HepG2 (cell line): ENCODE measurements around the gene MYL6B. TPM values are rescaled to one million over a fixed set of nuclear protein-coding genes. Genes with fewer than 3 reads are reported as not detected.

Experiments
- DR1 ChIP-seq: sonication (generic); formaldehyde crosslinking; IDR thresholded peaks from 2 replicates; pipeline ENCODE4 v1.8.0; 2021; ENCODE audit warnings: mild to moderate bottlenecking, missing genetic modification reagents, inconsistent platforms
- FIP1L1 ChIP-seq: fragments of 200-400 bp; formaldehyde crosslinking; IDR thresholded peaks from 2 replicates; pipeline ENCODE4 v1.6.1; 2018; ENCODE audit warnings: low read depth, mild to moderate bottlenecking, low read length, moderate library complexity, borderline replicate concordance; ENCODE audit not compliant: insufficient read depth
- FOSL2 ChIP-seq: sonication (generic); formaldehyde crosslinking; IDR thresholded peaks from 2 replicates; pipeline ENCODE4 v1.4.0; 2020; ENCODE audit warnings: missing genetic modification reagents
- GLI4 ChIP-seq: sonication (generic); formaldehyde crosslinking; IDR thresholded peaks from 2 replicates; pipeline ENCODE4 v1.5.1; 2020; ENCODE audit warnings: missing genetic modification reagents, mild to moderate bottlenecking, moderate library complexity, borderline replicate concordance
- GTF3A ChIP-seq: sonication (generic); formaldehyde crosslinking; conservative IDR thresholded peaks from 2 replicates; pipeline ENCODE4 v1.4.0; 2020; ENCODE audit warnings: mild to moderate bottlenecking, missing genetic modification reagents
- MTF2 ChIP-seq: sonication (generic); formaldehyde crosslinking; IDR thresholded peaks from 2 replicates; pipeline ENCODE4 v1.5.0; 2020; ENCODE audit warnings: missing genetic modification reagents, borderline replicate concordance
- NFE2 ChIP-seq: sonication (generic); formaldehyde crosslinking; IDR thresholded peaks from 2 replicates; pipeline ENCODE4 v1.4.0; 2020; ENCODE audit warnings: missing genetic modification reagents
- REXO4 ChIP-seq: sonication (generic); formaldehyde crosslinking; IDR thresholded peaks from 2 replicates; pipeline ENCODE4 v1.8.0; 2022; ENCODE audit warnings: missing genetic modification reagents, mild to moderate bottlenecking, borderline replicate concordance
- RFXANK ChIP-seq: IDR thresholded peaks from 2 replicates; pipeline ENCODE4 v1.6.1; 2016
- SKI ChIP-seq: fragments of 450-650 bp; IDR thresholded peaks from one replicate; pipeline ENCODE4 v1.6.1; 2018; ENCODE audit warnings: mild to moderate bottlenecking; ENCODE audit not compliant: partially characterized antibody
- SOX13 ChIP-seq, 3 experiments: fragments of 450-650 bp in 1 of 3; sonication (generic) in 1 of 3; formaldehyde crosslinking in 1 of 3; IDR thresholded peaks in 2 of 3; conservative IDR thresholded peaks in 1 of 3; 2 replicates each; pipeline versions ENCODE4 v1.5.0 to v1.6.1; 2016 to 2020; ENCODE audit warnings: antibody characterized with exemption in 1 of 3, mild to moderate bottlenecking in 1 of 3, missing compliant biosample characterization in 1 of 3, missing genetic modification reagents in 1 of 3, moderate library complexity in 1 of 3
- ZFP62 ChIP-seq: sonication (generic); formaldehyde crosslinking; IDR thresholded peaks from 2 replicates; pipeline ENCODE4 v1.4.0; 2020; ENCODE audit warnings: missing genetic modification reagents
- ZNF552 ChIP-seq: sonication (generic); formaldehyde crosslinking; IDR thresholded peaks from 2 replicates; pipeline ENCODE4 v1.9.0; 2022; ENCODE audit warnings: missing genetic modification reagents, mild to moderate bottlenecking, borderline replicate concordance
- ZNF597 ChIP-seq: sonication (generic); formaldehyde crosslinking; IDR thresholded peaks from 2 replicates; pipeline ENCODE4 v1.5.0; 2020; ENCODE audit warnings: missing genetic modification reagents
- ZNF629 ChIP-seq: sonication (generic); formaldehyde crosslinking; conservative IDR thresholded peaks from 2 replicates; pipeline ENCODE4 v1.5.0; 2020; ENCODE audit warnings: missing genetic modification reagents
- ZXDC ChIP-seq: sonication (generic); formaldehyde crosslinking; IDR thresholded peaks from 2 replicates; pipeline ENCODE4 v1.5.0; 2020; ENCODE audit warnings: mild to moderate bottlenecking, missing genetic modification reagents
- polyA plus RNA-seq, 8 experiments: library from polyadenylated mRNA; depleted of rRNA in 3 of 8; stranded (reverse) in 7 of 8; unstranded in 1 of 8; fragments of >200 nt; fragmentation: Illumina TruSeq in 4 of 8; extraction: Trizol in 4 of 8; gene quantifications; 2 replicates each; pipeline versions ENCODE4 v1.2.1 to v1.2.3, GENCODE V29; 2011 to 2016; ENCODE audit warnings: low read depth in 4 of 8, missing spikeins in 1 of 8, mixed read lengths in 1 of 8; ENCODE audit not compliant: insufficient read depth in 1 of 8
- total RNA-seq, 5 experiments: library from RNA; depleted of rRNA; stranded (reverse); fragments of >200 nt; fragmentation: Illumina TruSeq; extraction: Trizol; gene quantifications; 2 replicates each; pipeline ENCODE4 v1.2.3, GENCODE V29; 2016; ENCODE audit warnings: low read depth in 1 of 5
- TF ChIP-seq, protein P1 (sequence below): sonication (generic); formaldehyde crosslinking; IDR thresholded peaks from 2 replicates; pipeline ENCODE4 v1.4.0; 2020; ENCODE audit warnings: missing genetic modification reagents
- TF ChIP-seq, protein P2 (sequence below), 2 experiments: IDR thresholded peaks; 2 replicates each; pipeline ENCODE4 v1.6.1; 2011 to 2012; ENCODE audit warnings: low read length in 2 of 2, borderline replicate concordance in 1 of 2, low read depth in 1 of 2, mild to moderate bottlenecking in 1 of 2, moderate library complexity in 1 of 2

Gene MYL6B
- total and polyA plus RNA-seq, 2 of the 13 experiments (the other 11 are each of a cell fraction or from before 2014, with no cell fraction given) = 75.7 to 88.7 TPM

DNA sequence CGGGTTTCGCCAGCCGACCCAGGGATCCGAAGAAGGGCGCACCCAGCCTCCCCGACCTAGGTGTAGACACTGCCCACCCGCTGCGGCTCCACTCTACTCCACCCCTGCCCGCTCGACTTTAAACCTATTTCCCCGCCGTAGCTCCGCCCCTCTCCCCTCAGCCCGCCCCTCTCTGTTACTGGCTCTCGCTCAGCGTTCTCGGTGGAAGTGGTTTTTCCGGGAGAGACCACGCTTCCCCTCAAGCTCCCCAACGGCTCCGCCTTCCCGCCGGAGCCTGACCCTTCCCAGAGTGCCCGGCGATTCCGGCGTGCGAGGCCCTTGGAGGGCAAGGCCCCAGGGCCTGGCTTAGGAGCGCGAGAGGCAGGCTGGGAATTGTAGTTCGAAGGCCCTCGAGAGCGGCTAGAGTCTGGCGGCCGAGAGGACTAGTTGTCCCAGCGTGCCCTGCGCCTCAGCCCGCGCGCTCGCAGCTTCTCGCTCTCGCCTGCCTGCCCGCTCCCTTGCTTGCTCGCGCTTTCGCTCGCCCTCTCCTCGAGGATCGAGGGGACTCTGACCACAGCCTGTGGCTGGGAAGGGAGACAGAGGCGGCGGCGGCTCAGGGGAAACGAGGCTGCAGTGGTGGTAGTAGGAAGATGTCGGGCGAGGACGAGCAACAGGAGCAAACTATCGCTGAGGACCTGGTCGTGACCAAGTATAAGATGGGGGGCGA, 48.1 kb upstream of the MYL6B start, which contains the start of gene PA2G4 (continued):
- TF ChIP-seq GTF3A (0 out of 2 replicates have a peak, but pooled peaks have one; percentile 40), ZXDC (CRISPR knock-in tag) (peak; percentile 58; the same call in 1 of the 2 replicates), REXO4 (CRISPR knock-in tag) (no peak), GLI4 (CRISPR knock-in tag) (no peak; the same call in 1 of the 2 replicates), RFXANK (no peak), ZFP62 (CRISPR knock-in tag) (peak; percentile 22; the same call in 1 of the 2 replicates), SOX13 (IDR thresholded peaks at IDR 0.05) (no peak), SOX13 (CRISPR knock-in tag; conservative IDR thresholded peaks at IDR 0.05 in 1 of 2, IDR thresholded peaks at IDR 0.05 in 1 of 2) (peak in 1 of 2 experiments; percentile 44; a peak in 1 of 4 replicates), FIP1L1 (peak; percentile 92; the same call in 1 of the 2 replicates), SKI (peak; percentile 26), DR1 (CRISPR knock-in tag) (peak; percentile 97), ZNF629 (0 out of 2 replicates have a peak, but pooled peaks have one; percentile 30), ZNF597 (0 out of 2 replicates have a peak, but pooled peaks have one; percentile 30), ZNF552 (CRISPR knock-in tag) (peak; percentile 82; the same call in 1 of the 2 replicates), MTF2 (CRISPR knock-in tag) (no peak; the same call in 1 of the 2 replicates), NFE2 (CRISPR knock-in tag) (no peak), FOSL2 (CRISPR knock-in tag) (peak; percentile 19)
- TF ChIP-seq, protein P1, sequence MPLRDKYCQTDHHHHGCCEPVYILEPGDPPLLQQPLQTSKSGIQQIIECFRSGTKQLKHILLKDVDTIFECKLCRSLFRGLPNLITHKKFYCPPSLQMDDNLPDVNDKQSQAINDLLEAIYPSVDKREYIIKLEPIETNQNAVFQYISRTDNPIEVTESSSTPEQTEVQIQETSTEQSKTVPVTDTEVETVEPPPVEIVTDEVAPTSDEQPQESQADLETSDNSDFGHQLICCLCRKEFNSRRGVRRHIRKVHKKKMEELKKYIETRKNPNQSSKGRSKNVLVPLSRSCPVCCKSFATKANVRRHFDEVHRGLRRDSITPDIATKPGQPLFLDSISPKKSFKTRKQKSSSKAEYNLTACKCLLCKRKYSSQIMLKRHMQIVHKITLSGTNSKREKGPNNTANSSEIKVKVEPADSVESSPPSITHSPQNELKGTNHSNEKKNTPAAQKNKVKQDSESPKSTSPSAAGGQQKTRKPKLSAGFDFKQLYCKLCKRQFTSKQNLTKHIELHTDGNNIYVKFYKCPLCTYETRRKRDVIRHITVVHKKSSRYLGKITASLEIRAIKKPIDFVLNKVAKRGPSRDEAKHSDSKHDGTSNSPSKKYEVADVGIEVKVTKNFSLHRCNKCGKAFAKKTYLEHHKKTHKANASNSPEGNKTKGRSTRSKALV (CRISPR knock-in tag) = no peak; the same call in 1 of the 2 replicates
- TF ChIP-seq, protein P2, sequence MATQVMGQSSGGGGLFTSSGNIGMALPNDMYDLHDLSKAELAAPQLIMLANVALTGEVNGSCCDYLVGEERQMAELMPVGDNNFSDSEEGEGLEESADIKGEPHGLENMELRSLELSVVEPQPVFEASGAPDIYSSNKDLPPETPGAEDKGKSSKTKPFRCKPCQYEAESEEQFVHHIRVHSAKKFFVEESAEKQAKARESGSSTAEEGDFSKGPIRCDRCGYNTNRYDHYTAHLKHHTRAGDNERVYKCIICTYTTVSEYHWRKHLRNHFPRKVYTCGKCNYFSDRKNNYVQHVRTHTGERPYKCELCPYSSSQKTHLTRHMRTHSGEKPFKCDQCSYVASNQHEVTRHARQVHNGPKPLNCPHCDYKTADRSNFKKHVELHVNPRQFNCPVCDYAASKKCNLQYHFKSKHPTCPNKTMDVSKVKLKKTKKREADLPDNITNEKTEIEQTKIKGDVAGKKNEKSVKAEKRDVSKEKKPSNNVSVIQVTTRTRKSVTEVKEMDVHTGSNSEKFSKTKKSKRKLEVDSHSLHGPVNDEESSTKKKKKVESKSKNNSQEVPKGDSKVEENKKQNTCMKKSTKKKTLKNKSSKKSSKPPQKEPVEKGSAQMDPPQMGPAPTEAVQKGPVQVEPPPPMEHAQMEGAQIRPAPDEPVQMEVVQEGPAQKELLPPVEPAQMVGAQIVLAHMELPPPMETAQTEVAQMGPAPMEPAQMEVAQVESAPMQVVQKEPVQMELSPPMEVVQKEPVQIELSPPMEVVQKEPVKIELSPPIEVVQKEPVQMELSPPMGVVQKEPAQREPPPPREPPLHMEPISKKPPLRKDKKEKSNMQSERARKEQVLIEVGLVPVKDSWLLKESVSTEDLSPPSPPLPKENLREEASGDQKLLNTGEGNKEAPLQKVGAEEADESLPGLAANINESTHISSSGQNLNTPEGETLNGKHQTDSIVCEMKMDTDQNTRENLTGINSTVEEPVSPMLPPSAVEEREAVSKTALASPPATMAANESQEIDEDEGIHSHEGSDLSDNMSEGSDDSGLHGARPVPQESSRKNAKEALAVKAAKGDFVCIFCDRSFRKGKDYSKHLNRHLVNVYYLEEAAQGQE (IDR thresholded peaks at IDR 0.05; ENCODE audit: borderline replicate concordance in 1 of 2, low read depth in 1 of 2, low read length in 2 of 2) = peak in 1 of 2 experiments; percentile 54; a peak in 1 of 4 replicates
